Measurements from ENCODE around the gene OR1L1.

Gene OR1L1

DNA sequence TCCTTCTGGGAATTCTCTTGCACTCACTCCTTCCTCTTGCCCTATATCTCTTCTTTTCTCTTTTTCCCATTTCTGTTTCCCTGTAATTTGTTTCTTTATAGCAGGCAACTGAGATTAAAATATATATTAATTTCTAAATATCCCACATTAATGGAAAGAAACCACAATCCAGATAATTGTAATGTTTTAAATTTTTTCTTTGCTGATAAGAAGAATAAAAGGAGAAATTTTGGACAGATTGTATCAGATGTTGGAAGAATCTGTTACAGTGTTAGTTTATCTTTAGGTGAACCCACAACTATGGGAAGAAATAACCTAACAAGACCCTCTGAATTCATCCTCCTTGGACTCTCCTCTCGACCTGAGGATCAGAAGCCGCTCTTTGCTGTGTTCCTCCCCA, at the start of gene OR1L1:
TSS of gene OR1L1 (plus strand) at position 301 of the 400 bp plus-strand sequence. CDS start at position 301, 0 bp downstream.
- no peak for DNase-seq

DNA sequence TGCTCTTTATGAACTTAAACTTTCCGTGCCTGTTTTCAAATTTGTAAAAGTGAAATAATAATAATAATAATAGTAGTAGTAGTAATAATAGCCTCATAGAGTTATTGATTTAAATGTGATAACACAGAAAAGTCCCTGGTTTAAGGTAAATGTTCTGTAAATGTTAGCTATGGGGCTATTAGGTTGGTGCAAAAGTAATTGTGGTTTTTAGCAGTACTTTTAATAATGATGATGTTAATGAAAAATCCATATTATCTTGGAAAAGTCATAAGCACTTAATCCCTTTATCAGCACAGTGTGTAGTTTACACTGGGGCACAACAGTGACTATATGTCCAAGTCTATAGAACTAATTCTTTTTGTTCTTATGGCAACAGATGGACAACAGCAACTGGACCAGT, 47.2 kb upstream of the OR1L1 start, which contains the start of gene OR1Q1:
TSS of gene OR1Q1 (plus strand) at position 377 of the 400 bp plus-strand sequence. CDS start at position 377, 0 bp downstream.
- DNase-seq = no peak

DNA sequence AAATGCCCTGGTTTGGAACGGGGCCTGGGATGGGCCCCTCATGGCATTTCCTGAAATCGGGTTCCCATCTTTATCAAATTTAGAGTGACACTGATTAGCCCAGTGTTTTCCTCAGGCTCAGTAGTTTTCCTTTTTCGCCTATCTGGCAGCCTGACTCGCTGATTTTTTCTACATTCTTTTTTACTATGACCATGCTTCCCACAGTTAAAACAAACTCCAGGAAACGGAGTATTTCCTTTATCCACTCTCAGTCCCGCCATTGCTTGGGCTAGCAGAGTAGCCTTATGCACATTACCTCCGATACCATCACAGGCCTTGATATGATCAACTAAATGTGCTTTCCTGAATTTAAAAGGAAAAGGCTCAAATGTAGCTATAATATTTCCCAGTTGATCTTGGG, 41.5 kb upstream of the OR1L1 start:
- DNase-seq = no peak

- no peak for DNase-seq
Observed at GRCh38 chr9:122642226-122642625, 19.3 kb upstream of the OR1L1 start.

- DNase-seq = no peak
Observed at GRCh38 chr9:122656378-122656777, 5.1 kb upstream of the OR1L1 start.

- no peak for DNase-seq
Observed at GRCh38 chr9:122657527-122657926, 4.0 kb upstream of the OR1L1 start, which contains the start of gene OR1B1. Gene OR1B1 (minus strand): TSS chr9:122657627.

DNA sequence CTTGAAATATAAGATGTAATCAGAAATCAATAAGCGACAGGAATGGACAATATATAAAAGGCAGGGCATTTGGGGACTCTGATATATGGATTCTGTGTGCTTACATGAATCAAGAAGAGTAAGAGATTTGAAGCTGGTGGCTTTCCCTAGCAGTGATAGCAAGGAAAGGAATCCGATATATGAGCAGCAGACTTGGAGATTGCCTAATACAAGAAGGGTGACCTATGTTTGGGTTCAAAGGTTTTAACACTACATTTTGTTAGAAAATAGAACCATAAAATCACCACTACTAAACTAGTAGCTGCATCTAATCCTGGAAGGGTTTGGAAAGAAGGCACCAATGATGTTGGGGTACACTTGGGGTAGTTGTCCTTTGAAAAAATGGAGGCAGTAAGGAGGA, 11.0 kb downstream of the OR1L1 start:
- DNase-seq = no peak

DNA sequence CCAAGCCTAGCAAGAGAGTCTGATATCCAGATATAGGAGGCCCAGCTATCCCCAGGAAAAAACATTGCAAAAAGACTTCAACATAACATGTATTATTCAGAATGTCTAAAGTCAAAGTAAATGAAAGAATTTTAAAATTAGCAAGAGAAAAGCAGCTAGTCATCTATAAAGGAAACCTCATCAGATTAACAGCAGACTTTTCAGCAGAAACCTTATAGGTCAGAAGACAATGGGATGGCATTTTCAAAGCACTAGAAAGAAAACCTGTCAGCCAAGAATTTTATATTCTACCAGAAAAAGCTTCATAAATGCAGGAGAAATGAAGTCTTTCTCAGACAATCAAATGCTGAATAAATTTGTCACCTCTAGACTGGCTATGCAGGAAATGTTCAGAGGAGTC, 23.3 kb downstream of the OR1L1 start:
- DNase-seq = no peak

DNA sequence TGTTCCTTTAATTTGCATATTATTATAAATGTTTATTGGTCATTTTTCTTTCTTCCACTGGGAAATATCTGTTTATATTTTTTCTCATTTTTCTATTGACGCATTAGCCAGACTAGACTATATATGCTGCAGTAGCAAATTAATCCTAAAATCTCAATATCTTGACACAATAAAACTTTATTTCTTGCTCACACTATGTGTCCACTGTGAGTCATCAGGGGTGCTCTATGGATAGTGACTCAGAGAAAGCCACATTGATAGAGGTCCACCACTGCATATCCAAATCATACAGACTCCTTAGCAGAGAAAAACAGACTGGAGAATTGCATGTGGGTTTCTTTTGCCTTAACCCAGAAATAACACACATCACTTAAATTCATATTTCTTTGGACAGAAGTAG, 34.2 kb downstream of the OR1L1 start:
- DNase-seq = no peak
